ENCODE measurements around the gene SLC39A8.

SLC39A8 gene

GRCh38 chr4:102312417-102312816 is 32.9 kb downstream of the SLC39A8 start:
- H3K9me3 ChIP-seq (ENCODE audit: control insufficient read depth, low read length): no peaks in the 10 kb centered on the region
- no peak overlapping the region for H3K4me3 ChIP-seq (ENCODE audit: low read length)
- H3K36me3 ChIP-seq (ENCODE audit: control insufficient read depth, insufficient read depth, low read length): no peaks in the 10 kb centered on the region
- no peaks in the 10 kb centered on the region for H3K27me3 ChIP-seq (ENCODE audit: control insufficient read depth, insufficient read depth, low read length)
- no peaks in the 10 kb centered on the region for H3K4me1 ChIP-seq (ENCODE audit: control insufficient read depth, insufficient read depth, low read length)
- no peak overlapping the region for H3K9ac ChIP-seq (ENCODE audit: low read length)

- H3K36me3 ChIP-seq (ENCODE audit: control insufficient read depth, insufficient read depth, low read length): no peaks in the 10 kb centered on the region
Measured at GRCh38 chr4:102311912-102312311, 33.4 kb downstream of the SLC39A8 start.

GRCh38 chr4:102311407-102311806 is 33.9 kb downstream of the SLC39A8 start:
- Histone ChIP-seq H3K4me1 (ENCODE audit: control insufficient read depth, insufficient read depth, low read length) (no peaks in the 10 kb centered on the region), H3K9ac (ENCODE audit: low read length) (no peak overlapping the region), H3K36me3 (ENCODE audit: control insufficient read depth, insufficient read depth, low read length) (no peaks in the 10 kb centered on the region), H3K27me3 (ENCODE audit: control insufficient read depth, insufficient read depth, low read length) (no peaks in the 10 kb centered on the region), H3K4me3 (ENCODE audit: low read length) (no peak overlapping the region), H3K9me3 (ENCODE audit: control insufficient read depth, low read length) (no peaks in the 10 kb centered on the region)

More at GRCh38 chr4:102311912-102312311, 33.4 kb downstream of the SLC39A8 start:
- Histone ChIP-seq H3K27me3 (ENCODE audit: control insufficient read depth, insufficient read depth, low read length) (no peaks in the 10 kb centered on the region), H3K9ac (ENCODE audit: low read length) (no peak overlapping the region), H3K4me3 (ENCODE audit: low read length) (no peak overlapping the region), H3K9me3 (ENCODE audit: control insufficient read depth, low read length) (no peaks in the 10 kb centered on the region), H3K4me1 (ENCODE audit: control insufficient read depth, insufficient read depth, low read length) (no peaks in the 10 kb centered on the region)

- Histone ChIP-seq H3K9ac (ENCODE audit: low read length) (no peak overlapping the region), H3K36me3 (ENCODE audit: control insufficient read depth, insufficient read depth, low read length) (no peaks in the 10 kb centered on the region), H3K4me3 (ENCODE audit: low read length) (no peak overlapping the region), H3K4me1 (ENCODE audit: control insufficient read depth, insufficient read depth, low read length) (no peaks in the 10 kb centered on the region), H3K9me3 (ENCODE audit: control insufficient read depth, low read length) (no peaks in the 10 kb centered on the region), H3K27me3 (ENCODE audit: control insufficient read depth, insufficient read depth, low read length) (no peaks in the 10 kb centered on the region)
Measured at GRCh38 chr4:102308032-102308799, 37.1 kb downstream of the SLC39A8 start.

- Histone ChIP-seq H3K9me3 (ENCODE audit: control insufficient read depth, low read length) (no peaks in the 10 kb centered on the region), H3K4me1 (ENCODE audit: control insufficient read depth, insufficient read depth, low read length) (no peaks in the 10 kb centered on the region), H3K36me3 (ENCODE audit: control insufficient read depth, insufficient read depth, low read length) (no peaks in the 10 kb centered on the region), H3K4me3 (ENCODE audit: low read length) (no peak overlapping the region), H3K27me3 (ENCODE audit: control insufficient read depth, insufficient read depth, low read length) (no peaks in the 10 kb centered on the region), H3K9ac (ENCODE audit: low read length) (no peak overlapping the region)
Measured at GRCh38 chr4:102305666-102306065, 39.6 kb downstream of the SLC39A8 start.

- Histone ChIP-seq H3K4me1 (ENCODE audit: control insufficient read depth, insufficient read depth, low read length) (no peaks in the 10 kb centered on the region), H3K27me3 (ENCODE audit: control insufficient read depth, insufficient read depth, low read length) (no peaks in the 10 kb centered on the region), H3K36me3 (ENCODE audit: control insufficient read depth, insufficient read depth, low read length) (no peaks in the 10 kb centered on the region), H3K9ac (ENCODE audit: low read length) (no peak overlapping the region), H3K9me3 (ENCODE audit: control insufficient read depth, low read length) (no peaks in the 10 kb centered on the region), H3K4me3 (ENCODE audit: low read length) (no peak overlapping the region)
Measured at GRCh38 chr4:102302762-102303161, 42.5 kb downstream of the SLC39A8 start.

GRCh38 chr4:102301167-102301566 is 44.1 kb downstream of the SLC39A8 start:
- Histone ChIP-seq H3K36me3 (ENCODE audit: control insufficient read depth, insufficient read depth, low read length) (no peaks in the 10 kb centered on the region), H3K27me3 (ENCODE audit: control insufficient read depth, insufficient read depth, low read length) (no peaks in the 10 kb centered on the region), H3K4me3 (ENCODE audit: low read length) (no peak overlapping the region)

GRCh38 chr4:102299354-102300107 is 45.8 kb downstream of the SLC39A8 start:
- H3K9ac ChIP-seq (ENCODE audit: low read length): no peak overlapping the region
- no peaks in the 10 kb centered on the region for H3K27me3 ChIP-seq (ENCODE audit: control insufficient read depth, insufficient read depth, low read length)
- H3K4me1 ChIP-seq (ENCODE audit: control insufficient read depth, insufficient read depth, low read length): peaks cover 6% of the 10 kb centered on the region

More at GRCh38 chr4:102301167-102301566, 44.1 kb downstream of the SLC39A8 start:
- H3K4me1 ChIP-seq (ENCODE audit: control insufficient read depth, insufficient read depth, low read length): no peaks in the 10 kb centered on the region
- no peaks in the 10 kb centered on the region for H3K9me3 ChIP-seq (ENCODE audit: control insufficient read depth, low read length)
- H3K9ac ChIP-seq (ENCODE audit: low read length): no peak overlapping the region

GRCh38 chr4:102298716-102299115 is 46.6 kb downstream of the SLC39A8 start:
- Histone ChIP-seq H3K9ac (ENCODE audit: low read length) (no peak overlapping the region), H3K27me3 (ENCODE audit: control insufficient read depth, insufficient read depth, low read length) (no peaks in the 10 kb centered on the region), H3K36me3 (ENCODE audit: control insufficient read depth, insufficient read depth, low read length) (no peaks in the 10 kb centered on the region), H3K9me3 (ENCODE audit: control insufficient read depth, low read length) (no peaks in the 10 kb centered on the region), H3K4me3 (ENCODE audit: low read length) (no peak overlapping the region), H3K4me1 (ENCODE audit: control insufficient read depth, insufficient read depth, low read length) (peaks cover 6% of the 10 kb centered on the region)

More at GRCh38 chr4:102299354-102300107, 45.8 kb downstream of the SLC39A8 start:
- Histone ChIP-seq H3K9me3 (ENCODE audit: control insufficient read depth, low read length) (no peaks in the 10 kb centered on the region), H3K4me3 (ENCODE audit: low read length) (no peak overlapping the region), H3K36me3 (ENCODE audit: control insufficient read depth, insufficient read depth, low read length) (no peaks in the 10 kb centered on the region)

- H3K36me3 ChIP-seq (ENCODE audit: control insufficient read depth, insufficient read depth, low read length): no peaks in the 10 kb centered on the region
- no peaks in the 10 kb centered on the region for H3K27me3 ChIP-seq (ENCODE audit: control insufficient read depth, insufficient read depth, low read length)
- H3K9ac ChIP-seq (ENCODE audit: low read length): no peak overlapping the region
Measured at GRCh38 chr4:102295153-102295862, 50.0 kb downstream of the SLC39A8 start.

GRCh38 chr4:102288497-102288896 is 56.8 kb downstream of the SLC39A8 start:
- H3K27me3 ChIP-seq (ENCODE audit: control insufficient read depth, insufficient read depth, low read length): no peaks in the 10 kb centered on the region
- no peaks in the 10 kb centered on the region for H3K4me1 ChIP-seq (ENCODE audit: control insufficient read depth, insufficient read depth, low read length)
- H3K9me3 ChIP-seq (ENCODE audit: control insufficient read depth, low read length): no peaks in the 10 kb centered on the region
- H3K9ac ChIP-seq (ENCODE audit: low read length): no peak overlapping the region
- no peaks in the 10 kb centered on the region for H3K36me3 ChIP-seq (ENCODE audit: control insufficient read depth, insufficient read depth, low read length)
- no peak overlapping the region for H3K4me3 ChIP-seq (ENCODE audit: low read length)

More at GRCh38 chr4:102295153-102295862, 50.0 kb downstream of the SLC39A8 start:
- Histone ChIP-seq H3K4me1 (ENCODE audit: control insufficient read depth, insufficient read depth, low read length) (peaks cover 6% of the 10 kb centered on the region), H3K4me3 (ENCODE audit: low read length) (no peak overlapping the region), H3K9me3 (ENCODE audit: control insufficient read depth, low read length) (no peaks in the 10 kb centered on the region)

- H3K27me3 ChIP-seq (ENCODE audit: control insufficient read depth, insufficient read depth, low read length): no peaks in the 10 kb centered on the region
- no peaks in the 10 kb centered on the region for H3K36me3 ChIP-seq (ENCODE audit: control insufficient read depth, insufficient read depth, low read length)
- H3K9ac ChIP-seq (ENCODE audit: low read length): no peak overlapping the region
- H3K9me3 ChIP-seq (ENCODE audit: control insufficient read depth, low read length): no peaks in the 10 kb centered on the region
- no peak overlapping the region for H3K4me3 ChIP-seq (ENCODE audit: low read length)
- H3K4me1 ChIP-seq (ENCODE audit: control insufficient read depth, insufficient read depth, low read length): no peaks in the 10 kb centered on the region
Measured at GRCh38 chr4:102285831-102286230, 59.5 kb downstream of the SLC39A8 start.

All from mucosa of stomach (tissue), 1 donor.